ENCODE data around the gene MTR. TPM values are rescaled to one million over a fixed set of nuclear protein-coding genes. Genes with fewer than 3 reads are reported as not detected.

MTR gene
- total RNA-seq, 4 donors from 2014 or later: 9.6 to 33.0 (median 24.8) TPM

DNA sequence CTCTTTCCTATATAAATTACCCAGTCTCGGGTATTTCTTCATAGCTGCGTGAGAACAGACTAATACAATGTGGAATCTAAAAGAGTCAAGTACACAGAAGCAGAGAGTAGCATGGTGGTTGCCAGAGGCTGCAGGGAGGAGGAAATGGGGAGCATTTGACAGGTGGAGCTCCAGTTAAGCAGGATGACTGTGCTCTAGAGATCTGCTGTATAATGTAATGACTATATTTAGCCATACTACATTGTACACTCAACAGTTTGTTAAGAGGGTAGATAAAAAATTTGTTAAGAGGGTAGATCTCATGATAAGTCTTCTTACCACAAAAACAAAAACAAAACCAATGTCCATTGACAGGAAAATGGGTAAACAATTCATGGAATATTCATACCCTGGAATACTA, 127.1 kb downstream of the MTR start:
- peaks cover 0 to 3% (median 0%) of the 10 kb centered on the region in 4 donors for H3K9me3 ChIP-seq
- no peaks in the 10 kb centered on the region for H3K27me3 ChIP-seq
- no peaks in the 10 kb centered on the region for H3K36me3 ChIP-seq
- H3K4me1 ChIP-seq: no peaks in the 10 kb centered on the region
- TF ChIP-seq, protein P1, sequence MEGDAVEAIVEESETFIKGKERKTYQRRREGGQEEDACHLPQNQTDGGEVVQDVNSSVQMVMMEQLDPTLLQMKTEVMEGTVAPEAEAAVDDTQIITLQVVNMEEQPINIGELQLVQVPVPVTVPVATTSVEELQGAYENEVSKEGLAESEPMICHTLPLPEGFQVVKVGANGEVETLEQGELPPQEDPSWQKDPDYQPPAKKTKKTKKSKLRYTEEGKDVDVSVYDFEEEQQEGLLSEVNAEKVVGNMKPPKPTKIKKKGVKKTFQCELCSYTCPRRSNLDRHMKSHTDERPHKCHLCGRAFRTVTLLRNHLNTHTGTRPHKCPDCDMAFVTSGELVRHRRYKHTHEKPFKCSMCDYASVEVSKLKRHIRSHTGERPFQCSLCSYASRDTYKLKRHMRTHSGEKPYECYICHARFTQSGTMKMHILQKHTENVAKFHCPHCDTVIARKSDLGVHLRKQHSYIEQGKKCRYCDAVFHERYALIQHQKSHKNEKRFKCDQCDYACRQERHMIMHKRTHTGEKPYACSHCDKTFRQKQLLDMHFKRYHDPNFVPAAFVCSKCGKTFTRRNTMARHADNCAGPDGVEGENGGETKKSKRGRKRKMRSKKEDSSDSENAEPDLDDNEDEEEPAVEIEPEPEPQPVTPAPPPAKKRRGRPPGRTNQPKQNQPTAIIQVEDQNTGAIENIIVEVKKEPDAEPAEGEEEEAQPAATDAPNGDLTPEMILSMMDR (IDR thresholded peaks at IDR 0.05): no peak
- no peak for TF ChIP-seq POLR2A (IDR thresholded peaks at IDR 0.05)
- H3K4me3 ChIP-seq: no peak overlapping the region
- no peak for DNase-seq
- no peak overlapping the region for H3K27ac ChIP-seq

DNA sequence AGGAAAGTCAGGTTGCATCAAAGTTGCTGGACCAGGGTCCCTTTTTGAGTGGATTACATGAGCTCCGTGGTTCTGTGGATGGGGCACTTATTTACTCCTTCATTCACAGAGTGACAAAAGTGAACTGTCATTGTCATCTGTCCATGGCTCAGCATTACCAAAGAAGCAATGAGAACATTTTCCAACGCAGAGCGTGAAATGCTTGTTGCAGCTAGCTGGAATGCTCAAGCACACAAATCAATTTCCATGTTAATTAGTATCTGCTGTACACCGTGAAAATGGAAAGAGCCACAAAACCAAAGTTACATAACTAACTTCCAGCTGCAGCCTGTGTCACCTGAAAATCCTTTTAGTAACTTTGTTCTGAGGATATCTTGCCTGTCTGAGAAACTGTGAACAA, 130.3 kb downstream of the MTR start:
- Histone ChIP-seq H3K4me3 (no peak overlapping the region), H3K9me3 (no peaks in the 10 kb centered on the region), H3K27me3 (no peaks in the 10 kb centered on the region), H3K27ac (no peak overlapping the region), H3K4me1 (no peaks in the 10 kb centered on the region), H3K36me3 (no peaks in the 10 kb centered on the region)
- no peak for DNase-seq
- TF ChIP-seq POLR2A (IDR thresholded peaks at IDR 0.05): no peak
- TF ChIP-seq, protein P1 (IDR thresholded peaks at IDR 0.05): no peak

DNA sequence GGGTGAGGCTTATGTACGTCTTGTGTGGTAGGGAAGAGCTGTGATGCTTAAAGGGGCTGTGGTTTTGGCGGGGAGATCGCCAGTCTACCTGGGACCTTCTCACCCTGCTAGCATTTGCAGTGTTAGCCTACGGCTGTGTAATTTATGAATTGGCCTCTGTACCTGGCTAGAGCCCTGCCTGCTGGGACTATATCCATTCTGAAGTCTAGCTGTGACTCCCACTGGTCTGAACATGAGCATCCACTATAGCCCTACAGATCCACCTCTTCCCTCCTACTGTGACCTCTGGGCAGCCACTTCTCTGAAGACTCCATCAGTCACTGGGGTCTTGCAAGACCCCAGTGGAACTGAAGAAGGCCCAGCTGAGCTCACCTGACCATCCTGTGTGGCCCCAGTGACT, 135.4 kb downstream of the MTR start:
- no peak for DNase-seq
- Histone ChIP-seq H3K9me3 (peaks cover 0 to 6% (median 0%) of the 10 kb centered on the region in 4 donors), H3K4me1 (no peaks in the 10 kb centered on the region), H3K27ac (no peak overlapping the region), H3K4me3 (no peak overlapping the region), H3K27me3 (no peaks in the 10 kb centered on the region), H3K36me3 (no peaks in the 10 kb centered on the region)
- TF ChIP-seq, protein P1 (IDR thresholded peaks at IDR 0.05): no peak
- no peak for TF ChIP-seq POLR2A (IDR thresholded peaks at IDR 0.05)

DNA sequence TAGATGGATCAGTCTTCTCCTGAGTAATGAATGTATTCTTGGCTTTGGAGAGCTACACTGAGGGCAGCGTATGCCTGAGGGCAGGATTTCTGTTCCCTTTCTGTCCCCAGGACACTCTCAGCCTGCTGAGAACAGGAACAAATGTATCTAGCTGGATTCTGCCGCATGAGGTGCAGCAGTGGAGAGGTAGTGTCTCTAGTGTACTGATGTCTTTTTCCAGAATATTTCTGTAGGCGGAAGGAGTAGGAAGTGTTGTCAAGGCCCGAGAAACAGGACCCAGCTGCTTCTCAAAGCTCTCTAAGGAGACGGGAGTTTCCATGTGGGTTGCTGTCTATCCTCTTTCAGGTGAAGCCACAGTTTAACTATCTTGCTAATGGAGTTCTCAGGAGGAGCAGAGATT, 143.7 kb downstream of the MTR start:
- no peak overlapping the region for H3K4me3 ChIP-seq
- no peaks in the 10 kb centered on the region for H3K4me1 ChIP-seq
- no peaks in the 10 kb centered on the region for H3K36me3 ChIP-seq
- peaks cover 0 to 3% (median 0%) of the 10 kb centered on the region in 4 donors for H3K9me3 ChIP-seq
- no peak overlapping the region for H3K27ac ChIP-seq
- no peak for DNase-seq
- no peaks in the 10 kb centered on the region for H3K27me3 ChIP-seq
- TF ChIP-seq, protein P1 (IDR thresholded peaks at IDR 0.05): no peak
- no peak for TF ChIP-seq POLR2A (IDR thresholded peaks at IDR 0.05)

DNA sequence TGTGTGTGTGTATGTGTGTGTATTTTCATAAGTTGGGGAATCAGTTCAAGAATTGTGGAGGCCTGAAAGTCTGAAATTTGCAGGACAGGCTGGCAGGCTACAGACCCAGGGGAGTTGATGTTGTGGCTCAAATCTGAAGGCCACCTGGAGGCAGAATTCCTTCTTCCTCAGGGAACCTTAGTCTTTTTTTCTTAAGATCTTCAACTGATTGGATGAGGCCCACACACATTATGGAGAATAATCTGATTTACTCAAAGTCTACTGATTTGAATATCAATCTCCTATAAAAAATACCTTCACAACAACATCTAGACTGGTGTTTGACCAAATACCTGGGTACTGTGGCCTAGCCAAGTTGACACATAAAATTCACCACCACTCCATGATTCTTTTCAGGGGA, 147.3 kb downstream of the MTR start:
- H3K4me1 ChIP-seq: no peaks in the 10 kb centered on the region
- no peaks in the 10 kb centered on the region for H3K36me3 ChIP-seq
- no peak overlapping the region for H3K4me3 ChIP-seq
- H3K27me3 ChIP-seq: no peaks in the 10 kb centered on the region
- TF ChIP-seq POLR2A (IDR thresholded peaks at IDR 0.05): no peak
- TF ChIP-seq, protein P1 (IDR thresholded peaks at IDR 0.05): no peak
- no peak overlapping the region for H3K27ac ChIP-seq
- no peak for DNase-seq
- peaks cover 0 to 3% (median 0%) of the 10 kb centered on the region in 4 donors for H3K9me3 ChIP-seq

DNA sequence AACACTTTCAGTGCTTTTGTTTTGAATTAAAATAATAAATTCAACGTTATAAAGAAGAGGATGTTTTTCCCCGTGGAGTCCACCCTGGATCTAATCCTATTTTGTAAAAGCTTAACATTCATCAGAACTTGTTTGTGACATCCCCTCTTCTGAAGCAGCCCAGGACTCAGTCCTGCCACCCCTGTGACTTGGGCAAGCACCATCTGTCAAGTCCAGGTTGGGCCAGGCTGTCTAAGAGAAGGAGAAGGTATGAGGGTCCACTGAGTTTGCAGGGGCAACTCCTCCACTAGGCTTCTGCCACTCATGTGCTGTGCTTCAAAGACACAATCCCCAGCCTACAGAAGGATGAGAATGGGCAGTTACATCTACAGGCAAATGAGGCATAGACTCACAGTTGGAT, 149.5 kb downstream of the MTR start:
- no peak for DNase-seq
- Histone ChIP-seq H3K27ac (no peak overlapping the region), H3K36me3 (no peaks in the 10 kb centered on the region), H3K4me3 (no peak overlapping the region), H3K27me3 (no peaks in the 10 kb centered on the region), H3K9me3 (peaks cover 0 to 3% (median 0%) of the 10 kb centered on the region in 4 donors), H3K4me1 (no peaks in the 10 kb centered on the region)
- TF ChIP-seq, protein P1 (IDR thresholded peaks at IDR 0.05): no peak
- TF ChIP-seq POLR2A (IDR thresholded peaks at IDR 0.05): no peak

Measured in Peyer's patch (tissue), 4 donors.